Muscle layer of duodenum (tissue), 2 donors: Measurements from ENCODE around the gene BSN.
"Not testable (repeated sequence)": the region's sequence is repeated elsewhere in the genome, so short reads cannot be mapped to it uniquely, and the experiment has no call there.

Experiments used
- H3K27ac ChIP-seq: one replicate; pipeline ENCODE4 v1.7.0; 2013; ENCODE audit warnings: mild to moderate bottlenecking, low read length
- H3K27me3 ChIP-seq: one replicate; pipeline ENCODE4 v1.7.0; 2013; ENCODE audit warnings: low read depth, mild to moderate bottlenecking, control low read depth, low read length
- H3K36me3 ChIP-seq, 2 donors: one replicate each; pipeline ENCODE4 v1.7.0; 2013; ENCODE audit warnings: low read length in 2 of 2, control low read depth in 1 of 2, mild to moderate bottlenecking in 1 of 2; ENCODE audit not compliant: insufficient read depth in 2 of 2, control insufficient read depth in 1 of 2
- H3K4me1 ChIP-seq, 2 donors: one replicate each; pipeline ENCODE4 v1.7.0; 2013; ENCODE audit warnings: low read length in 2 of 2, mild to moderate bottlenecking in 2 of 2, control low read depth in 1 of 2, moderate library complexity in 1 of 2; ENCODE audit not compliant: insufficient read depth in 2 of 2, control insufficient read depth in 1 of 2
- H3K4me3 ChIP-seq, 2 donors: one replicate each; pipeline ENCODE4 v1.7.0; 2013; ENCODE audit warnings: low read length in 2 of 2, low read depth in 1 of 2, mild to moderate bottlenecking in 1 of 2
- H3K9me3 ChIP-seq, 2 donors: one replicate each; pipeline ENCODE4 v1.7.0; 2013; ENCODE audit warnings: low read length in 2 of 2, control low read depth in 1 of 2, mild to moderate bottlenecking in 1 of 2; ENCODE audit not compliant: control insufficient read depth in 1 of 2
- donor health status: healthy.

The BSN gene

DNA sequence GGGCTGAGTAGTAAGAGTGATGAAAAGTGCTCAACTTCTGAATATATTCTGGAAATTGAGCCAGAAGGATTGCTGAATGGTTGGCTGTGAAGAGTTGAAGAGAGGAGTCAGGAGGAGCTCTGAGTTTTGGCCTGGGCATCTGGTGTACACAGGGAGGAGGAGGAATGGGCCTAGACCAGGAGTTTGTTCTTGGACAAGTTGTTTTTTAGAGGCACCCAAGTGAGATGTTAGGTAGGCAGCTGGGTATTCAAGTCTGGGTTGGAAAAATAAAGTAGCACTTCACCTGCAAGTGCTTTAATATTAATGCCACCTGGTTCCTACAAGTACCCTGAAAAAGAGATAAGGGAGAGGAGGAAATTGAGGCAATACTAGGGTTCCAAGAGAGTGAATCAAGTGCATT, 14.7 kb downstream of the BSN start:
- no peak overlapping the region for H3K27ac ChIP-seq
- no peaks in the 10 kb centered on the region for H3K9me3 ChIP-seq
- H3K4me1 ChIP-seq = no peaks in the 10 kb centered on the region
- no peaks in the 10 kb centered on the region for H3K36me3 ChIP-seq
- H3K27me3 ChIP-seq = no peaks in the 10 kb centered on the region
- H3K4me3 ChIP-seq = no peak overlapping the region

- Histone ChIP-seq H3K9me3 (no peaks in the 10 kb centered on the region), H3K27me3 (no peaks in the 10 kb centered on the region), H3K36me3 (no peaks in the 10 kb centered on the region), H3K4me1 (no peaks in the 10 kb centered on the region), H3K4me3 (no peak overlapping the region), H3K27ac (no peak overlapping the region)
Measured at GRCh38 chr3:49570028-49570654, 15.9 kb downstream of the BSN start.

GRCh38 chr3:49582177-49582576, 27.9 kb downstream of the BSN start:
- Histone ChIP-seq H3K36me3 (no peaks in the 10 kb centered on the region), H3K4me1 (no peaks in the 10 kb centered on the region), H3K4me3 (no peak overlapping the region), H3K9me3 (no peaks in the 10 kb centered on the region), H3K27me3 (no peaks in the 10 kb centered on the region), H3K27ac (no peak overlapping the region)

DNA sequence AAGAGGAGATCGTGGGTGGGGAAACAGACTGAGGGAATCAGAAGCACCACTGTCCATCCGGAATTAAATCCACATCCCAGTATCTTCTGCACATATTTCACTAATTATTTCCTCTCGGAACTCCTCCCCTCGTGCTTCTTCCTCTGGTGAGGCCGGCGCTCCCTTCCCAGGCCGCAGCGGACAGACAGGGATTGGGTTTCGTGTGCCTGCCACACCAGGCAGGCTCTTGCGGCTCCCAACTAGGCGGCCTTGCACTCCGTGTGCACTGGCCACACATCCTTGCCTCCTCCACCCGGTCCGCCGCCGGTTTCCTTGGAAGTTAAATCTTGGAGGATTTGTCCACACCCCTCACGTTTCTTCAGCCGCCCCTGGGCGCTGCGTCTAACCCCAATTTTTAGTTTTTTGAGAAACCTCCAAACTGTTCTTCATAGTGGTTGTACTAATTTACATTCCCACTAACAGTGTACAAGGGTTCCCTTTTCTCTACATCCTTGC, 31.0 kb downstream of the BSN start:
- H3K4me1 ChIP-seq, H3K36me3 ChIP-seq, H3K27me3 ChIP-seq, H3K4me3 ChIP-seq, H3K27ac ChIP-seq, H3K9me3 ChIP-seq: not testable (repeated sequence)

DNA sequence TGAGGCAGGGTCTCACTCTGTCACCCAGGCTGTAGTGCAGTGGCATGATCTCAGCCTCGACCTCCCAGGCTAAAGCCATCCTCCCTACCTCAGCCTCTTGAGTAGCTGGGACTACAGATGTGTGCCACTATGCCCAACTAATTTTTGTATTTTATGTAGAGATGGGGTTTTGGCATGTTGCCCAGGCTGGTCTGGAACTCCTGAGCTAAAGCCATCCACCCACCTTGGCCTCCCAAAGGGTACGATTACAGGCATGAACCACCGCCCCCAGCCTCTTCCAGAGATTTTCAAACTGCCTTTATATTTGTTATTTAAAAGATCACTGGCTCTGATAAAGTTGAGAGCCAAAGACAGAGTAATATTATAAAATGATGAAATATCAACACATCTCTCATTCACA, 37.3 kb downstream of the BSN start:
- Histone ChIP-seq H3K4me1 (no peaks in the 10 kb centered on the region), H3K9me3 (no peaks in the 10 kb centered on the region), H3K27ac (no peak overlapping the region), H3K27me3 (no peaks in the 10 kb centered on the region), H3K36me3 (no peaks in the 10 kb centered on the region), H3K4me3 (no peak overlapping the region)

GRCh38 chr3:49593041-49593440, 38.8 kb downstream of the BSN start:
- Histone ChIP-seq H3K4me1 (no peaks in the 10 kb centered on the region), H3K27ac (no peak overlapping the region), H3K9me3 (no peaks in the 10 kb centered on the region), H3K27me3 (no peaks in the 10 kb centered on the region), H3K4me3 (no peak overlapping the region), H3K36me3 (no peaks in the 10 kb centered on the region)

DNA sequence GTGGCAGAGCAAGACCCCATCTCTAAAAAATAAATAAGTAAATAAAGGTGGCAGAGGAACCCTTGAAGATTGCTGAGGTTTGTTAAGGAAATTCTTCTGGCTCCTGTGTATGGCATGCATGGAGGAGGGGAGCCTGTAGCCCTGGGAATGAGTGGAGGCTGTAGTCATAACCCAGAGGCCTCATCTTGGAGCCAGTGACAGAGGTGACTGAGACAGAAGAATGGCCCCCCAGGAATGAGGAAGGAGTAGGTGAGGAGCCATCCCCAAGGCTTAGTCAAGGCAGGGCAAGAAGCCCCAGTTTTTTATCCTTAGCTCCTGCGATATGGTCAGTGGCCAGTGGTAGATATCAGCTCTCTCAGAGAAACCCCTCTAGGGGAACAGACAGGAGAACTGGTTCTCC, 46.5 kb downstream of the BSN start:
- Histone ChIP-seq H3K27me3 (no peaks in the 10 kb centered on the region), H3K4me1 (no peaks in the 10 kb centered on the region), H3K27ac (no peak overlapping the region), H3K9me3 (no peaks in the 10 kb centered on the region), H3K36me3 (no peaks in the 10 kb centered on the region), H3K4me3 (no peak overlapping the region)

DNA sequence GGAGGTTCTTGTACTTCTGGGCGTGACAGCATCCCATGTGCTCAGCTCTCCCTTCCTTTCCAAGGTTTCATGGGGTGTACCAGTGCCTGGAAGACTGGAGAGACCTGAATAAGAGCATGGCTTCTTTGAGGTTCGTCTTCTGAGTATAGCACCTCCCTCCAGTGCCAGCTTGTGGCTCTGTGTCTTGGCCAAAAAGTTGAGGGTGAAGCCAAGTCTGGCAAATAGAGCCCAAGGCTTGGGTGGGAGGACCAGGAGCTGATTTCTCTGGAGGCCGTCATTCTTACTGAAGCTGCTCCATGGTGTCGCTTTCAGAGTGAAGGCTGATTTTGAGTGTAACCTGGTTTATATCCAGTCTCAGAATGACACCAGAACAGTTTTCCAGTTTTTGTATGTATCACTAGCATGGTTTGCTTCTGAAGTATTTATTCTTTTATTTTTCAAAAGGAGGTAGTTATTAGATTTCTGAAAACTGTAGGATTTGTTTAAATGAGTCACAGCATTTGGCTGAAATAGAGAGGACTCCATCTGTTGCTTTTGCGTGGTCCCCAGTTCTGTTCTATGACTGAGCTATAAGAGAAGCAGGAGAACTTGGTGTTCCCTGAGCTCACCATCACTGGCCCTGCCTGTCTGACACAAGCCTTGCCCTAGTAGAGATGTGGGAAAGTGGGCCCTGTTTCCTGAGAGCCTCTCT, 47.2 kb downstream of the BSN start:
- Histone ChIP-seq H3K36me3 (no peaks in the 10 kb centered on the region), H3K9me3 (no peaks in the 10 kb centered on the region), H3K27me3 (no peaks in the 10 kb centered on the region), H3K4me3 (no peak overlapping the region), H3K4me1 (no peaks in the 10 kb centered on the region), H3K27ac (no peak overlapping the region)

DNA sequence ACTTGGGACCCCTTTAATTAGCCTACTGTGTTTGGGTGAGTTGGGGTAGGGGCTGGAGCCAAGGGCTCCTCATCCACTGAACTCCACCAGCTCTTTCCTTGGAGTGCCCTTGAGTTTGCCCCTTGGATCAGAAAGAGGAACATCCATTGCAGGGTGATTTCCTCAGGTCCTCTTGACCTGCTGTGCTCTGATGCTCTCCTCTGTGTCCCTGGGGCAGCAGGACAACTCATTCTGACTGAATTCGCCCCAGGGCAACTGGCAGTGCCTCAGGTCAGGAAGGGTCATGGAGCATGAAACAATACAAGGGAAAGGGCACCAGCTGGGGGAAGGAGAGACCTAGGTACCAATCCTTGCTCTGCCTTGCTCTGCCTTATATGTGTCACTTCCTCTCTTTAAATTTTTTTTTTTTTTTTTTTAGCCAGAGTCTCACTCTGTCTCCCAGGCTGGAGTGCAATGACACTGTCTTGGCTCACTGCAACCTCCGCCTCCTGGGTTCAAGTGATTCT, 47.8 kb downstream of the BSN start:
- Histone ChIP-seq H3K4me3 (no peak overlapping the region), H3K27me3 (no peaks in the 10 kb centered on the region)

GRCh38 chr3:49602877-49603411, 48.7 kb downstream of the BSN start:
- H3K4me1 ChIP-seq = no peaks in the 10 kb centered on the region
- H3K27ac ChIP-seq = no peak overlapping the region
- H3K9me3 ChIP-seq = no peaks in the 10 kb centered on the region
- H3K36me3 ChIP-seq = no peaks in the 10 kb centered on the region
- no peaks in the 10 kb centered on the region for H3K27me3 ChIP-seq
- no peak overlapping the region for H3K4me3 ChIP-seq

More for the DNA sequence above, 47.8 kb downstream of the BSN start:
- H3K36me3 ChIP-seq = no peaks in the 10 kb centered on the region
- H3K27ac ChIP-seq = no peak overlapping the region
- H3K4me1 ChIP-seq = no peaks in the 10 kb centered on the region
- H3K9me3 ChIP-seq = no peaks in the 10 kb centered on the region

GRCh38 chr3:49606427-49606826, 52.1 kb downstream of the BSN start:
- no peak overlapping the region for H3K27ac ChIP-seq
- H3K4me3 ChIP-seq = no peak overlapping the region
- H3K4me1 ChIP-seq = no peaks in the 10 kb centered on the region
- H3K36me3 ChIP-seq = no peaks in the 10 kb centered on the region
- H3K27me3 ChIP-seq = no peaks in the 10 kb centered on the region
- no peaks in the 10 kb centered on the region for H3K9me3 ChIP-seq
